GM12891 (cell line): ENCODE data around the gene MGAT5.

Experiments used
- PAX5 ChIP-seq: IDR thresholded peaks from 2 replicates; pipeline ENCODE4 v1.6.1; 2011; ENCODE audit warnings: low read length, moderate library complexity, mild to moderate bottlenecking; ENCODE audit not compliant: insufficient read depth, severe bottlenecking
- POLR2A ChIP-seq: IDR thresholded peaks from 2 replicates; pipeline ENCODE4 v1.6.1; 2011; ENCODE audit warnings: low read depth, low read length, control low read depth
- POLR2AphosphoS5 ChIP-seq: IDR thresholded peaks from 2 replicates; pipeline ENCODE4 v1.6.1; 2011; ENCODE audit warnings: low read depth, low read length, control low read depth
- SPI1 ChIP-seq: IDR thresholded peaks from 2 replicates; pipeline ENCODE4 v1.6.1; 2011; ENCODE audit warnings: low read depth, low read length, control low read depth

GRCh38 chr2:134455426-134455825 is 201.6 kb downstream of the MGAT5 start:
- TF ChIP-seq POLR2AphosphoS5 (peak; percentile 24; the same call in 1 of the 2 replicates), PAX5 (no peak), POLR2A (peak; percentile 28; the same call in 1 of the 2 replicates), SPI1 (no peak)
